Ectodermal cell (in vitro differentiated cells): ENCODE measurements around the gene SOX15.
"Not testable (repeated sequence)": the region's sequence is repeated elsewhere in the genome, so short reads cannot be mapped to it uniquely, and the experiment has no call there.

Source experiments
- H3K27ac ChIP-seq: 2 replicates; pipeline ENCODE4 v1.7.0; 2013; ENCODE audit warnings: mild to moderate bottlenecking, low read depth, low read length; ENCODE audit not compliant: insufficient read depth, poor library complexity, severe bottlenecking
- H3K27me3 ChIP-seq: 2 replicates; pipeline ENCODE4 v1.7.0; 2013; ENCODE audit warnings: mild to moderate bottlenecking, low read length; ENCODE audit not compliant: insufficient read depth, control insufficient read depth, poor library complexity, severe bottlenecking
- H3K36me3 ChIP-seq: one replicate; pipeline ENCODE4 v1.7.0; 2013; ENCODE audit warnings: low read length; ENCODE audit not compliant: control insufficient read depth, insufficient read depth
- H3K4me1 ChIP-seq: one replicate; pipeline ENCODE4 v1.7.0; 2013; ENCODE audit warnings: low read length; ENCODE audit not compliant: control insufficient read depth, insufficient read depth
- H3K4me3 ChIP-seq: 2 replicates; pipeline ENCODE4 v1.7.0; 2013; ENCODE audit warnings: low read depth, low read length, control low read depth; ENCODE audit not compliant: insufficient read depth
- H3K9me3 ChIP-seq: 2 replicates; pipeline ENCODE4 v1.7.0; 2013; ENCODE audit warnings: mild to moderate bottlenecking, low read length, moderate library complexity; ENCODE audit not compliant: control insufficient read depth
- WGBS, 2 experiments: methylation state at CpG; one replicate each; pipeline ENCODE4 v1.1.7; 2013; ENCODE audit warnings: missing lambda C conversion rate in 2 of 2; 5-methylcytosine and 5-hydroxymethylcytosine counted together

SOX15 gene

GRCh38 chr17:7610641-7611040 is 20.7 kb upstream of the SOX15 start:
- H3K27ac ChIP-seq = no peak overlapping the region
- peaks cover 6% of the 10 kb centered on the region for H3K4me1 ChIP-seq
- peaks cover 4% of the 10 kb centered on the region for H3K36me3 ChIP-seq
- no peak overlapping the region for H3K4me3 ChIP-seq
- no peaks in the 10 kb centered on the region for H3K9me3 ChIP-seq
- WGBS, 2 experiments = 97 to 98% methylated on average over 2 of the region's 2 CpGs
- H3K27me3 ChIP-seq = no peaks in the 10 kb centered on the region

- 97 to 99% methylated on average over 4 of the region's 4 CpGs for WGBS, 2 experiments
- no peaks in the 10 kb centered on the region for H3K9me3 ChIP-seq
- no peaks in the 10 kb centered on the region for H3K4me1 ChIP-seq
- H3K4me3 ChIP-seq = no peak overlapping the region
- no peak overlapping the region for H3K27ac ChIP-seq
- peaks cover 28% of the 10 kb centered on the region for H3K36me3 ChIP-seq
- H3K27me3 ChIP-seq = no peaks in the 10 kb centered on the region
Measured at GRCh38 chr17:7606280-7606679, 16.4 kb upstream of the SOX15 start.

GRCh38 chr17:7597561-7597960 is 7.7 kb upstream of the SOX15 start:
- H3K36me3 ChIP-seq = peaks cover 43% of the 10 kb centered on the region

GRCh38 chr17:7593296-7593695 is 3.4 kb upstream of the SOX15 start:
- Histone ChIP-seq H3K36me3 (peaks cover 48% of the 10 kb centered on the region), H3K4me1 (peaks cover 29% of the 10 kb centered on the region), H3K27ac (no peak overlapping the region), H3K9me3 (no peaks in the 10 kb centered on the region), H3K4me3 (no peak overlapping the region), H3K27me3 (no peaks in the 10 kb centered on the region)
- WGBS, 2 experiments = 87 to 91% methylated on average over 12 of the region's 12 CpGs

More at GRCh38 chr17:7597561-7597960, 7.7 kb upstream of the SOX15 start:
- not testable (repeated sequence) for H3K4me3 ChIP-seq, H3K4me1 ChIP-seq, H3K9me3 ChIP-seq, H3K27ac ChIP-seq, H3K27me3 ChIP-seq
- WGBS, 2 experiments = 84 to 92% methylated on average over 5 of the region's 5 CpGs

- peaks cover 48% of the 10 kb centered on the region for H3K36me3 ChIP-seq
- H3K4me3 ChIP-seq = no peak overlapping the region
- H3K9me3 ChIP-seq = no peaks in the 10 kb centered on the region
- no peak overlapping the region for H3K27ac ChIP-seq
- WGBS, 2 experiments = 94 to 96% methylated on average over 23 of the region's 23 CpGs
- H3K4me1 ChIP-seq = peaks cover 29% of the 10 kb centered on the region
- no peaks in the 10 kb centered on the region for H3K27me3 ChIP-seq
Measured at GRCh38 chr17:7592422-7593021, 2.6 kb upstream of the SOX15 start.

GRCh38 chr17:7591596-7591995 is 1.7 kb upstream of the SOX15 start:
- 86 to 94% methylated on average over 3 to 5 of the region's 5 CpGs for WGBS, 2 experiments
- peak overlapping the region; percentile 84 for H3K27ac ChIP-seq
- no peak overlapping the region for H3K4me3 ChIP-seq
- peaks cover 53% of the 10 kb centered on the region for H3K36me3 ChIP-seq
- H3K4me1 ChIP-seq = peaks cover 29% of the 10 kb centered on the region
- H3K9me3 ChIP-seq = no peaks in the 10 kb centered on the region
- H3K27me3 ChIP-seq = no peaks in the 10 kb centered on the region

GRCh38 chr17:7590743-7591142 is 849 bp upstream of the SOX15 start:
- Histone ChIP-seq H3K27ac (peak overlapping the region; percentile 84), H3K36me3 (peaks cover 54% of the 10 kb centered on the region), H3K27me3 (no peaks in the 10 kb centered on the region), H3K4me3 (no peak overlapping the region), H3K9me3 (no peaks in the 10 kb centered on the region), H3K4me1 (peaks cover 29% of the 10 kb centered on the region)
- WGBS, 2 experiments = 61 to 62% methylated on average over 4 of the region's 4 CpGs

GRCh38 chr17:7589204-7589868 is 558 bp downstream of the SOX15 start:
- peak overlapping the region; percentile 70 for H3K27ac ChIP-seq
- H3K9me3 ChIP-seq = no peaks in the 10 kb centered on the region
- peaks cover 29% of the 10 kb centered on the region for H3K4me1 ChIP-seq
- H3K4me3 ChIP-seq = peak overlapping the region; percentile 38
- 49 to 53% methylated on average over 56 of the region's 56 CpGs for WGBS, 2 experiments
- H3K27me3 ChIP-seq = no peaks in the 10 kb centered on the region
- H3K36me3 ChIP-seq = peaks cover 42% of the 10 kb centered on the region

GRCh38 chr17:7588553-7589203 is 1.2 kb downstream of the SOX15 start:
- H3K9me3 ChIP-seq = no peaks in the 10 kb centered on the region
- peaks cover 38% of the 10 kb centered on the region for H3K36me3 ChIP-seq
- 85 to 90% methylated on average over 30 of the region's 30 CpGs for WGBS, 2 experiments
- H3K4me1 ChIP-seq = peaks cover 29% of the 10 kb centered on the region
- no peaks in the 10 kb centered on the region for H3K27me3 ChIP-seq
- peak overlapping the region; percentile 38 for H3K4me3 ChIP-seq
- no peak overlapping the region for H3K27ac ChIP-seq

- Histone ChIP-seq H3K36me3 (peaks cover 27% of the 10 kb centered on the region), H3K4me1 (peaks cover 22% of the 10 kb centered on the region), H3K4me3 (no peak overlapping the region), H3K9me3 (no peaks in the 10 kb centered on the region), H3K27me3 (no peaks in the 10 kb centered on the region), H3K27ac (no peak overlapping the region)
- 80 to 87% methylated on average over 12 of the region's 12 CpGs for WGBS, 2 experiments
Measured at GRCh38 chr17:7587420-7588151, 2.3 kb downstream of the SOX15 start.
